Activated T-helper 1 cell treated with anti-CD3 and anti-CD28 coated beads, Interleukin-12 subunit alpha, Interleukin-12 subunit beta, Interleukin-2, Interleukin-4 antibody, amounts not matched to agents 30 ng/mL and 10 ng/mL and 1 ng/mL, durations not matched to agents 14 hours and 24 hours and 36 hours (primary cell): Measurements from ENCODE around the gene ARL9. TPM values are rescaled to one million over a fixed set of nuclear protein-coding genes. Genes with fewer than 3 reads are reported as not detected.
"Not testable (repeated sequence)": the region's sequence is repeated elsewhere in the genome, so short reads cannot be mapped to it uniquely, and the experiment has no call there.

Source experiments
- DNase-seq: peaks from one replicate; pipeline ENCODE4 v3.0.0; 2021; ENCODE audit warnings: low spot score
- H3K27ac Mint-ChIP-seq: one replicate; pipeline ENCODE4 v1.8.0; 2021; ENCODE audit warnings: mild to moderate bottlenecking, mixed read lengths
- H3K27me3 Mint-ChIP-seq: one replicate; pipeline ENCODE4 v1.8.0; 2022; ENCODE audit warnings: mild to moderate bottlenecking, moderate library complexity, mixed read lengths; ENCODE audit not compliant: insufficient read depth
- H3K36me3 Mint-ChIP-seq: one replicate; pipeline ENCODE4 v1.8.0; 2021; ENCODE audit warnings: low read depth, mixed read lengths
- H3K4me1 Mint-ChIP-seq: one replicate; pipeline ENCODE4 v1.8.0; 2021; ENCODE audit warnings: low read depth, mixed read lengths
- H3K4me3 Mint-ChIP-seq: one replicate; pipeline ENCODE4 v1.8.0; 2021; ENCODE audit warnings: mild to moderate bottlenecking, moderate library complexity, mixed read lengths
- H3K9me3 Mint-ChIP-seq: one replicate; pipeline ENCODE4 v1.8.0; 2021; ENCODE audit warnings: mixed read lengths
- intact Hi-C: fragments of 100-400 bp; cut with micrococcal nuclease; formaldehyde crosslinking; loops from one replicate; pipeline ENCODE4 v1.15.1; 2024
- total RNA-seq: library from RNA; stranded (reverse); gene quantifications from 2 replicates; pipeline ENCODE4 v1.2.3, GENCODE V29; 2022

ARL9 gene
- 0.13 and 0.32 TPM in 2 replicates for total RNA-seq

- H3K9me3 Mint-ChIP-seq = no peaks in the 10 kb centered on the region
- H3K4me3 Mint-ChIP-seq = peak within 1 kb of the TSS; percentile 88
- H3K27me3 Mint-ChIP-seq = peaks cover 13% of the 10 kb centered on the region
- peak within 1 kb of the TSS; percentile 76 for H3K27ac Mint-ChIP-seq
- peaks cover 18% of the 10 kb centered on the region for H3K36me3 Mint-ChIP-seq
- H3K4me1 Mint-ChIP-seq = peaks cover 20% of the 10 kb centered on the region
- intact Hi-C loops = loop anchor here (1.0 to 2.0 kb wide), 4 partner anchors 25 to 331 kb away; partner anchors contain the start of gene SRP72
- peak; percentile 38 for DNase-seq
These were observed at the start of gene ARL9 for GRCh38 chr4:56505269-56506130. ARL9 (plus strand) TSS chr4:56505791; CDS start chr4:56505863, 72 bp downstream.

- Mint-ChIP-seq H3K9me3 (no peaks in the 10 kb centered on the region), H3K4me1 (peaks cover 48% of the 10 kb centered on the region), H3K27me3 (no peaks in the 10 kb centered on the region), H3K27ac (peak overlapping the region; percentile 61), H3K4me3 (no peak overlapping the region), H3K36me3 (peaks cover 48% of the 10 kb centered on the region)
- no peak for DNase-seq
- intact Hi-C loops = no loop called here
These were observed 45.5 kb upstream of the ARL9 start for GRCh38 chr4:56460085-56460484.

DNA sequence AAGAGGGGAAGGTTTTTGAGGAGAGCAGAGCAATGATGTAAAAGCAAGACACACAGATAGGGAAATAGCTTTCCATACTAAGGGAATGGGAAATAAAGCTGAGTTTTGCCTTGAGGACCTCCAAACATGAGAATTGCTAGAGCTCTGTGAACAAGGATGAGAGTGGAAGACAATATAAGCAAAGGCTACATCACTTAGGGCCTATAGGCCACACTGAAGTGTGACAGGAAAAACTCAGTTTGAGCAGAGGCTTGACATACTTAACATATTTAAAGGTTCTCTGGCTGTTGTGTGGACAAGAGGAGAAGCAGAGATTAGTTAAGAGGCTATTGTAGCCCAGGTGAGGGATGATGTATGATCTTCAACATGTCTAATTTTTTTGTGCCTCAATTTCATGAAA is 43.4 kb upstream of the ARL9 start:
- peak overlapping the region; percentile 23 for H3K27ac Mint-ChIP-seq
- H3K36me3 Mint-ChIP-seq = peaks cover 36% of the 10 kb centered on the region
- H3K4me1 Mint-ChIP-seq = peaks cover 57% of the 10 kb centered on the region
- no peaks in the 10 kb centered on the region for H3K9me3 Mint-ChIP-seq
- DNase-seq = no peak
- intact Hi-C loops = no loop called here
- no peaks in the 10 kb centered on the region for H3K27me3 Mint-ChIP-seq
- no peak overlapping the region for H3K4me3 Mint-ChIP-seq

DNA sequence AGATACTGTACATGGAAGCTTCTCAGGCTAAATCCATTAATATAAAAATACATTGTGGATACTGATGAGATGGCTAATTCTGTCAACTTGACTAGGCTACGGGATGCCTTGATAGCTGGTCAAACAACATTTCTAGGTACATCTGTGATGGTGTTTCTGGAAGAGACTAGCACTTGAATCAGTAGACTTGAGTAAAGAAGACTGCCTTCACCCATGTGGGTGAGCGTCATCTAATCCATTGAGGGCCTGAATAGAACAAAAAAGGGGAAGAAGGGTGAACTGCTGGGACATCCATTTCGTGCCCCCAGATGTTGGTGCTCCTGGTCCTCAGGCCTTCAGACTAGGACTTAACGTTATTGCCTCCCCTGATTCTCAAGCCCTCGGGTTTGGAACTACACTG is 41.9 kb upstream of the ARL9 start:
- Mint-ChIP-seq H3K4me1 (peaks cover 62% of the 10 kb centered on the region), H3K27ac (no peak overlapping the region), H3K36me3 (peaks cover 41% of the 10 kb centered on the region), H3K9me3 (no peaks in the 10 kb centered on the region), H3K4me3 (no peak overlapping the region), H3K27me3 (no peaks in the 10 kb centered on the region)
- DNase-seq = no peak
- intact Hi-C loops = no loop called here

- Mint-ChIP-seq H3K4me3 (peak overlapping the region; percentile 54), H3K27me3 (no peaks in the 10 kb centered on the region), H3K36me3 (peaks cover 43% of the 10 kb centered on the region), H3K4me1 (peaks cover 70% of the 10 kb centered on the region), H3K9me3 (no peaks in the 10 kb centered on the region), H3K27ac (peak overlapping the region; percentile 4)
- intact Hi-C loops = no loop called here
- no peak for DNase-seq
These were observed 41.0 kb upstream of the ARL9 start for GRCh38 chr4:56464581-56464980.

DNA sequence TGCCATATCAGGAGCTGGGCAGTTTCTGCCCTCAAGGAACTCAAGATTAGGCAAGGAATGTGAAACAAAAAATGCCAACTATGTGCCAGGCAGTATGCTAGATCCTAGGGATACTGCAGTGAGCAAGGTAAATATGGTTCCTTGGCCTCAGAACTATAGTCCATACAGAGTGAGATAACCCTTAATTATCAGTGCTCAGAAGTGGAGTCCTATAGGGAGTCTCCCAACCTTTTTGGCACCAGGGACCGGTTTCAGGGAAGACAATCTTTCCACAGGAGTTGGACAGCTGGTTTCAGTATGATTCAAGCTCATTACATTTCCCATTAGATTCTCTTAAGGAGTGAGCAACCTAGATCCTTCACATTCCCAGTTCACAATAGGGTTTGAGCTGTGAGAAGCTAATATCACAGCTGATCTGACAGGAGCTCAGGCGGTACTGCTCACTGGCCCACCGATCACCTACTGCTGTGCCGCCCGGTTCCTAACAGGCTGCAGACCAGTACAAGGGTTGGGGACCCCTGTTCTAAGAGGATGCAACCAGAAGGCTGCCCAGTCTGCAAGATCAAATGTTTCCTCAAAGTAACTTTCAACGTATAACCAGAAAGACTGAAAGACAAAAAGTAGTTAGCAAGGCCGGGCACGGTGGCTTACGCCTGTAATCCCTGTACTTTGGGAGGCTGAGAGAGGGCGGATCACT is 39.8 kb upstream of the ARL9 start:
- Mint-ChIP-seq H3K27ac (peak overlapping the region; percentile 99), H3K4me3 (peak overlapping the region; percentile 98), H3K9me3 (no peaks in the 10 kb centered on the region), H3K27me3 (no peaks in the 10 kb centered on the region), H3K4me1 (peaks cover 68% of the 10 kb centered on the region), H3K36me3 (peaks cover 39% of the 10 kb centered on the region)
- no peak for DNase-seq
- intact Hi-C loops = loop anchor here (1.0 to 2.0 kb wide), 3 partner anchors 79 to 517 kb away; partner anchors contain the start of gene CEP135

- Mint-ChIP-seq H3K27ac (peak overlapping the region; percentile 99), H3K4me1 (peaks cover 68% of the 10 kb centered on the region), H3K36me3 (peaks cover 38% of the 10 kb centered on the region), H3K4me3 (peak overlapping the region; percentile 98)
- H3K27me3 Mint-ChIP-seq, H3K9me3 Mint-ChIP-seq, DNase-seq: not testable (repeated sequence)
- intact Hi-C loops = loop anchor here (1.0 to 2.0 kb wide), 3 partner anchors 78 to 518 kb away; partner anchors contain the start of gene CEP135
These were observed 39.3 kb upstream of the ARL9 start for GRCh38 chr4:56466296-56466761.

- Mint-ChIP-seq H3K36me3 (peaks cover 42% of the 10 kb centered on the region), H3K27me3 (no peaks in the 10 kb centered on the region), H3K27ac (peak overlapping the region; percentile 99), H3K4me3 (peak overlapping the region; percentile 98), H3K4me1 (peaks cover 66% of the 10 kb centered on the region), H3K9me3 (no peaks in the 10 kb centered on the region)
- DNase-seq = no peak
- intact Hi-C loops = loop anchor here (1.0 to 2.0 kb wide), 9 partner anchors 31 to 518 kb away; partner anchors contain the start of genes AASDH, ARL9, CEP135 and NOA1
These were observed 38.7 kb upstream of the ARL9 start for GRCh38 chr4:56466910-56467283.

DNA sequence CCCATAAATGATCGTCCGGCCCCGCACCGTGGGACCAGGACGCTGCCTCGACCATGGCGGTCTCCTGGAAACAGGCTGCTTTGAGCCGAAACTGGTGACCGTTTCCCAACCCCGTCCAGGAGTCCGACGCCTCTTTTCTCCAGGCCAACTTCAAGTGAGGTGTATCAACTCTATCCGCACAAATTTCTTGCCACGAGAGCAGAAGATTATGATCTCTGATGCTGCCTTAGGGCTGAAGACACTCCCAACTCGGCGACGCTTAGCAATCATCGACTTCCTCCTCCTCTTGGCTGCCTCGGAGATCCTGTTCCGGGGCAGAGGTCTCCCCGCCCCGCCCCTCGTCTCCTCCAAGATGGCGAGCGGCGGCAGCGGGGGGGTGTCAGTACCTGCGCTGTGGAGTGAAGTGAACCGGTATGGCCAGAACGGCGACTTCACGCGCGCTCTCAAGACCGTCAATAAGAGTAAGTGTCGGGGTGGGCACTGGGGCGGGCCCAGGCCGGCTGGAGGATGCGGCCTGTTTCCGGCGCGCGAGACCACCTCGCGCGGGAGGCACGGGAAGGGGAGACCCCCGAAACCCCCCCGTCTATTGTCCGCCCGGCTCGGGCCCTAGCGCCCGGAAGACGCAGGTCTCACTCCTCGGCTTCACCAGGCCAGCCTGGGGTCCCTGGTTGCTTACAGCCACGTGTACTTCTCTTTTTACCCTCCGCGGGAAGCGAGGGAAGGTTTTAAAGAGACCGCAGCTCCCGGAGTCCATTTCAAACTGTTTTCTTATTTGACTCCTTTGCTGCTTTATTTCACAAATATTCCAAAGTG is 38.1 kb upstream of the ARL9 start, which contains the start of gene SRP72:
Gene SRP72, plus strand, starts transcription at position 334 of the 813 bp plus-strand sequence. Its CDS starts 19 bp downstream, at position 353.
- Mint-ChIP-seq H3K27me3 (no peaks in the 10 kb centered on the region), H3K36me3 (peaks cover 40% of the 10 kb centered on the region), H3K27ac (peak within 1 kb of the TSS; percentile 99), H3K9me3 (no peaks in the 10 kb centered on the region), H3K4me3 (peak within 1 kb of the TSS; percentile 98), H3K4me1 (peaks cover 60% of the 10 kb centered on the region)
- peak; percentile 88 for DNase-seq
- intact Hi-C loops = loop anchor here (1.0 to 2.0 kb wide), 9 partner anchors 31 to 519 kb away; partner anchors contain the start of genes AASDH, ARL9, CEP135 and NOA1

DNA sequence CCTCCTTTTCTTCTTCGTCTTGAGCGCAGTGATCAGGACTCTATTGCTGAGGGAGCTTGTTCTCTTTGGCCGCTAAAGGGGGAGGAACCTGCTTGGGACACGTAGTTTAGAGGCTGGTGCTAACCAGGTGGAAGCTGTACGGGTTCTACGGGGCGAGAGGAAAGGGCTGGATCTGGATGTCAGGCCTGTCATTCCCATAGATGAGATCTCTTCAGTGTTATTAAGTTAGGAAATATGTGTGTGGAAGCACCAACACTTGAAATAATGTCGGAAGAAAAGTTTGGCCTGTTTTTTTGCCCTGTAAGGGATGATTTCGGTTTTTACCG is 37.5 kb upstream of the ARL9 start:
- intact Hi-C loops = loop anchor here (2.0 kb wide), 1 partner anchor 189 kb away; no protein-coding TSS in a partner anchor
- DNase-seq = peak; percentile 22
- H3K4me1 Mint-ChIP-seq = peaks cover 60% of the 10 kb centered on the region
- no peaks in the 10 kb centered on the region for H3K9me3 Mint-ChIP-seq
- H3K27me3 Mint-ChIP-seq = no peaks in the 10 kb centered on the region
- peaks cover 42% of the 10 kb centered on the region for H3K36me3 Mint-ChIP-seq
- H3K27ac Mint-ChIP-seq = peak overlapping the region; percentile 75
- H3K4me3 Mint-ChIP-seq = peak overlapping the region; percentile 98

- Mint-ChIP-seq H3K9me3 (no peaks in the 10 kb centered on the region), H3K27me3 (no peaks in the 10 kb centered on the region), H3K27ac (peak overlapping the region; percentile 74), H3K4me1 (peaks cover 50% of the 10 kb centered on the region), H3K4me3 (peak overlapping the region; percentile 98), H3K36me3 (peaks cover 45% of the 10 kb centered on the region)
- no peak for DNase-seq
- intact Hi-C loops = loop anchor here (2.0 kb wide), 1 partner anchor 187 kb away; no protein-coding TSS in a partner anchor
These were observed 35.9 kb upstream of the ARL9 start for GRCh38 chr4:56469489-56470210.
